LNCAP (cell line): ENCODE data around the gene TMEM129.

ENCODE experiments used
- TF ChIP-seq, protein P1 (sequence below): fragments of 450-650 bp; IDR thresholded peaks from 2 replicates; pipeline ENCODE4 v1.5.1; 2017; ENCODE audit warnings: mild to moderate bottlenecking

The TMEM129 gene

DNA sequence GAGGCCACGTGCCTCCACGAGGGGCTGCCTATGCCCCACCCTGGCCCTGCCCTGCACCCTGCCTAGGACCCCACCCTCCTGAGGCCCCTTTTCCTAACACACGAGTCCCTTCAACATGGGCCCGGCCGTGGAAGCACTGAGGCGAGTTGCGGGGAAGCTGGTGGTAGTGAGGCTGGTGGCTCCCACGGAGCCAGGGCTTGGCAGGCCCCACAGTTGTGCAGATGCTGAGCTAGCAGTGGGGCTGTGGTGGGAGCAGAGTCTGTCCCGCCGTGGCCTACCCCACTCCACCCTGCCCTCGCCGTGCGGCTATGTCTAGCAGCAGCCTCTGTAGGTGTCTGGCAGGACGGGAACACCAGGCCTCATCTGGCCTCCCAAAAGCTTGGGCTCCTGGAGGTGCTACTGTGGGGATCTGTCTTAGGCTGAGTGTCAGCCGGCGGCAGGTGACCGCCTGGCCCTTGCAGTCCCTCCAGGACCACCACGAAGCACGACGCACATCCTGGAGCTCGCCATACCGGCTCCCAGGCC, 19.0 kb upstream of the TMEM129 start:
- TF ChIP-seq, protein P1, sequence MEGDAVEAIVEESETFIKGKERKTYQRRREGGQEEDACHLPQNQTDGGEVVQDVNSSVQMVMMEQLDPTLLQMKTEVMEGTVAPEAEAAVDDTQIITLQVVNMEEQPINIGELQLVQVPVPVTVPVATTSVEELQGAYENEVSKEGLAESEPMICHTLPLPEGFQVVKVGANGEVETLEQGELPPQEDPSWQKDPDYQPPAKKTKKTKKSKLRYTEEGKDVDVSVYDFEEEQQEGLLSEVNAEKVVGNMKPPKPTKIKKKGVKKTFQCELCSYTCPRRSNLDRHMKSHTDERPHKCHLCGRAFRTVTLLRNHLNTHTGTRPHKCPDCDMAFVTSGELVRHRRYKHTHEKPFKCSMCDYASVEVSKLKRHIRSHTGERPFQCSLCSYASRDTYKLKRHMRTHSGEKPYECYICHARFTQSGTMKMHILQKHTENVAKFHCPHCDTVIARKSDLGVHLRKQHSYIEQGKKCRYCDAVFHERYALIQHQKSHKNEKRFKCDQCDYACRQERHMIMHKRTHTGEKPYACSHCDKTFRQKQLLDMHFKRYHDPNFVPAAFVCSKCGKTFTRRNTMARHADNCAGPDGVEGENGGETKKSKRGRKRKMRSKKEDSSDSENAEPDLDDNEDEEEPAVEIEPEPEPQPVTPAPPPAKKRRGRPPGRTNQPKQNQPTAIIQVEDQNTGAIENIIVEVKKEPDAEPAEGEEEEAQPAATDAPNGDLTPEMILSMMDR: no peak

DNA sequence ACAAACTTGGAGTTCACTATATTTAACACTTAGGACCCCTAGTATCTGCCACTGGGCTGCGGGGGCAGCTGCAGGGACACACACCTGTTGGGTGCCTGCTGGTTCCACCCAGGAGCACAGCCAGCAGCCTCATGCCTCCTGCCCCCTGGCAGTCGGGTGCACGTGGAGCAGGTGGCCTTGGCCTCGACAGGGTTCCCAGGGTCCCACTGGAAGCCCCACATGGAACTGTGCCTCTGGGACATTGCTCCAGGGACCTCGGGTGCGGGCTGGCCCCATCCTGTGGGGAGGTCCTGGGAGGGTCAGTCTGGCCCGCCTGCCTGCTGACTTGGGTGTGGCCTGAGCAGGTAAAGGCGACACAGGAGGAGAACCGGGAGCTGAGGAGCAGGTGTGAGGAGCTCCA, 18.2 kb upstream of the TMEM129 start:
- TF ChIP-seq, protein P1: no peak

- TF ChIP-seq, protein P1: no peak
Observed at GRCh38 chr4:1738410-1738809, 17.3 kb upstream of the TMEM129 start.

DNA sequence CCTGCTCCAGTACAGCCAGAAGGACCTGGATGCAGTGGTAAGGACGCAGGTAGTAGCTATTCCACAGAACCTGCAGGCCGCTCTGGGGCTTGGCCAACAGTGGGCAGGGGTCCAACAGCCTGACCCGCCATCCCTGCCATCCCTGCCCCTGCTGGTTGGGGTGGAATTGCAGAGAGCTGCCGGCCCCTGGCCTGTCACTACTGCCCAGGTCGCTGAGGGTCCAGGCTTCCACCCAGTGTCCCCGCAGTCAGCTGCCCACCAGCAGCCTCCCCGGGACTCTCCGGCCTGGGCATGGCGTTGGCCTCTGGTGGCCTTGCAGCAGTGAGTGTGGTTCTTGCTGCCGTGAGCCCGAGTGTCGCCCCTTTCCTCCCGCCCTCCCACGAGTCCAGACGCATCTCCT, 16.5 kb upstream of the TMEM129 start:
- TF ChIP-seq, protein P1: no peak

DNA sequence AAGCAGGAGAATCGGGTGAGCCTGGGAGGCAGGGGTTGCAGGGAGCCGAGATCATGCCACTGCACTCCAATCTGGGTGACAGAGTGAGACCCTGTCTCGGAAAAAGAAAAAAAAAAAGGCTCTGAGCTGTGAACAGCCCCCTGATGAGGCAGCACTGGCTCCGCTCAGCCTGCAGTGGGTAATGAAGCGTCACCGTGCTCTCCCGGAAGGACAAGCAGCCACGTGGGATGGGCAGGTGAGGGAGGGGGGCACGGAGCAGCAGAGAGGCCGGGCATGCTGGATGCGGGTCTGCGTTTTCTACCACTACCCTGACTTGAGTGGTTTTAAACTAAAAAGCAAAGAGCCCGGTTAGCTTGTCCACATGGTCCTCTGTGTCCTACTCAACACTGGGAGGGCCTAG, 15.7 kb upstream of the TMEM129 start:
- TF ChIP-seq, protein P1: no peak

- TF ChIP-seq, protein P1: no peak
Observed at GRCh38 chr4:1735215-1735614, 14.1 kb upstream of the TMEM129 start.

- TF ChIP-seq, protein P1: no peak
Observed at GRCh38 chr4:1732911-1733310, 11.8 kb upstream of the TMEM129 start.

GRCh38 chr4:1731180-1731579, 10.1 kb upstream of the TMEM129 start:
- TF ChIP-seq, protein P1: no peak
